NCI-H128 (cell line): Measurements from ENCODE around the gene HOXD11.

Source experiments
- DNase-seq: peaks from one replicate; lab custom pipeline; 2025; ENCODE audit not compliant: unreplicated experiment; lab: John Stamatoyannopoulos, UW

HOXD11 gene

GRCh38 chr2:176147210-176147799 is 40.2 kb downstream of the HOXD11 start:
- DNase-seq, result no peak

DNA sequence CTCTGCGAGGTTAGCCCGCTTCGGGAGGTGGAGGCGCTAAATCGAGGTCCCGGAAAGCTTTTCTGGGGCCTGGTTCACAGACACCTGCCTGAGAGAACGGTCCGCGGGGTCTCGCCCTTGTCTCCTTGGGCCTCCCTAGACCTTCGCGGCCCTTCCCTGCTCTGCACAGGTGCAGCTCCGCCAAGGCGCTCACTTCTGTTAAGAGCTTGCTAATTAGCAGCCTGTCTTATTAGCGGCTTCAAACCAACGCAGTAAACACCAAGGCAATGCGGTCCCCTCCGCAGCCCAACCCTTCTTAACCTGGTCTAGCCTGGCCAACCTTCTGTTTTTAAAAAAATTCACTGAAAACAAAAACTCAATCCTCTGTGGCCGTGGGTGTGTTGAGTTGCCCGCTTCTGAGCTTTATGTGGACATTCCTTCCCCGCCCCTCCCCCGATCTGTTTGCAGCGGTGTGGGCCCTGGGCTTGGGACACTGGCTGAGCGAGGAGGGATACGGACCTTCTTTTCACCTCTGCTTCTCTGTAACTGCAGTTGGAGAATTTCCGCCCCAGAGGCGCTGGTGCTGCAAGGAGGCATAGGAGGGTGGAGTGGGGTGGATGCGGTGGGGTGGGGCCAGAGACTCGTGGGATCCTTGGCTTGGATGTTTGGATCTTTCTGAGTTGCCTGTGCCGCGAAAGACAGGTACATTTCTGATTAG is 40.9 kb downstream of the HOXD11 start:
- DNase-seq, result no peak

- no peak for DNase-seq
Measured at GRCh38 chr2:176148751-176149421, 41.8 kb downstream of the HOXD11 start.

GRCh38 chr2:176149481-176149938 is 42.4 kb downstream of the HOXD11 start:
- no peak for DNase-seq

DNA sequence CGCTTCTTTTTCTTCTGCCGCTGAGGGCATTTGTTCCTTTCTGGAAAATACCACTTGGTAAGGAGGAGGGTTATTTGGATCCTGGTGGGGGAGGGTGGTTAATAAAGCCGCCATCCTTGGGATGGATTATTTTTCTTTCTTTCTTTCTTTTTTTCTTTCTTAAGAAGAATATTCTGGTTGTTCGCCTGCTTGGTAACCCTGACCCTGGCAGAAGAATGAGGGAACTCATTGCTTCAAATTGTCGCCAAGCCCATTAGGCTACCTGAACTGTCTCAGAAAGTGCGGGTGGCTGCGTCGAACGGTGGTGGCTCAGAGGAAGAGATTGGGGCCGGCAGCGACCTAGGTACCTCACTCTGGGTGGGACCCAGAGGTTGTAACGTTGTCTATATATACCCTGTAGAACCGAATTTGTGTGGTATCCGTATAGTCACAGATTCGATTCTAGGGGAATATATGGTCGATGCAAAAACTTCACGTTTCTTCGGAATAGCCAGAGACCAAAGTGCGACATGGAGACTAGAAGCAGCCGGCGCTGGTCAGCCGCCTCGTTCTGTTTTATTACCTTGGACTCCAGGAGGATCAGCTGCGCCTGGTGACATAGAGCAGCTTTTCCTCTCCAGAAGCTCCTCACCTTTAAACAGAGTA is 43.0 kb downstream of the HOXD11 start:
- no peak for DNase-seq

- DNase-seq, result no peak
Measured at GRCh38 chr2:176150584-176151441, 43.7 kb downstream of the HOXD11 start.

GRCh38 chr2:176151442-176152287 is 44.6 kb downstream of the HOXD11 start, which contains the start of gene HOXD4:
Gene HOXD4 (plus strand): TSS chr2:176151550. CDS start chr2:176151634, 84 bp downstream.
- DNase-seq, result no peak

DNA sequence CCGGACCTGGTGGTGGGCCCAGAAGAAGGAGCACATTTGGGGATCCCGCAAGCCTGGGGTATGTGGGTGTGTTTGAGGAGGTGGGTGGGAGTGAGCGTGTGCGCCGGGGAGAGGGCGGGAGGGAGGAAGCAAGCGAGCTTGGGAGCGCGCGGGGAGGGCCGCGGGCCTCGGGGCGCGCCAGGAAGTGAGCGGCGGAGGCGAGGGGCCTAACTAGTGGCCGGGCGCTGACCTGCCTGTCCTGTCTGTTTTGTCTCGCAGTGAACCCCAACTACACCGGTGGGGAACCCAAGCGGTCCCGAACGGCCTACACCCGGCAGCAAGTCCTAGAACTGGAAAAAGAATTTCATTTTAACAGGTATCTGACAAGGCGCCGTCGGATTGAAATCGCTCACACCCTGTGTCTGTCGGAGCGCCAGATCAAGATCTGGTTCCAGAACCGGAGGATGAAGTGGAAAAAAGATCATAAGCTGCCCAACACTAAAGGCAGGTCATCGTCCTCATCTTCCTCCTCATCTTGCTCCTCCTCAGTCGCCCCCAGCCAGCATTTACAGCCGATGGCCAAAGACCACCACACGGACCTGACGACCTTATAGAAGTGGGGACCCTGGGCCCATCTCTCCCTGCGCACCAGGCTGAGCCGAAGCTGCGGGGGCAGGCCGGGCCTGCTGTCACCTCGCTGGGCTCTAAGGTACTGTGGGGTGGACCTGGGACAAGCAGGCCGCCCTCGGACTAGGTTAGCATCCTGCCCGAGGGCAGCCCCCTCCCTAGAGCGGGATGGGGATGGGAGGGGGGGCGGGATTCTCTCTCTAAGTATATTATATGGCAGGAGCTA is 45.5 kb downstream of the HOXD11 start:
- no peak for DNase-seq

- no peak for DNase-seq
Measured at GRCh38 chr2:176154576-176155252, 47.6 kb downstream of the HOXD11 start.

GRCh38 chr2:176155356-176156044 is 48.4 kb downstream of the HOXD11 start:
- no peak for DNase-seq

DNA sequence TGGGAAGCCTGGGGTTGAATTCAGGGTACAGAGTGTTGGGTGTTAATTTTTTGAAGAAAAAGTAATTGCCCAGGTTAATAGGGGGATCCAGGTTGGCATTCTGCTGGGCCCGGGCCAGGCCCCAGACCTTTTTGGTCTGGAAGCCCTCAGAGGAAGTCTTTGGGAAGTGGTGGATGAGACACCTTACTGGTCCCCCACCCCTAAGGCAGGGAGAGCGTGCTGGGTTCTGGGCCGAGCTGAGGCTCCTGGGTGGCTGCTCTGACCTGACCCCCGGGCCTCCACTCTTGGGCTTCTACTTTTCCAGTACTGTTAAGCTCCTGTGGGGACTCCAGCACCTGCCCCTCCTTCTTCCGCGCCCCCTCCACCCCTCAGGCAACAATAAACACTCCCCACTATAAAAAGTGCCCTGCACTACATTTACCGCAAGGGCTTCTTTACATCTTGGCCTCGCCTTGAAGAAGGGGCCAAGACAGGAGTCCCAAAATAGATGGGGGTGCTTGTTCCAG is 49.3 kb downstream of the HOXD11 start:
- no peak for DNase-seq

DNA sequence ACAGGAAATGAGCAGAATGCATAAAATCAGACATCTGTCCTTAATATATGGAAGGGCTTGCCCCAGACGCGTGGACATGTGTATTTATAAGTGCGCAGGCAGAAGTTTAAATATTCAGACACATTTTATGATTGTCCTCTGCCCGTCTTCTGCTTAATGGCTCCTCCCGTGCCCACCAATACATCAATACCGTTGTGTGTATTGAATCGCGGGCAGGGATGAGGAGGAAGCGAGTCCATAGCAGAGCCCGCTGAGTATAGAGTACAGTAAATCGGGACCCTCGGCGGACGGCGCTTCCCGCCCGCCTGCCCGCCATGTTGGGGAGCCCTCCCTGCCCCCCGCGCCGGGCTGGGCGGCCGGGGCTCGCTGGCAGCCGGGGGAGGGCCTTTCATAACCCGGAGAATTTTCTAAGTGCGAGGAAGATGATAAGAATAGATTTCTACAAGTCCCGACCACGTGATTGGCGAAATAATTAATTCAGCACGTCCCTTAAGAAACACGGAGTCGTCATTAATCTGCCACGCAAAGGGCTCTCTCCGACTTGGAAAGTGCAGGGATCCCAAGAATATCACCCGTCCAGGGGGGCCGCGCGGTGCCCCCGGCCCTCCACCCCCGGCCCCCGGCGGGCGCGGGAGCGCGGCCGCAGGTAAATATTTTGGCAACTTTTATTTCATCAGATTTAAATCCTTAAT is 49.9 kb downstream of the HOXD11 start, which contains the start of gene HOXD3:
Gene HOXD3, plus strand, starts transcription at position 501 of the 692 bp plus-strand sequence. CDS start 11,808 bp downstream, outside the sequence.
- DNase-seq, result no peak

DNA sequence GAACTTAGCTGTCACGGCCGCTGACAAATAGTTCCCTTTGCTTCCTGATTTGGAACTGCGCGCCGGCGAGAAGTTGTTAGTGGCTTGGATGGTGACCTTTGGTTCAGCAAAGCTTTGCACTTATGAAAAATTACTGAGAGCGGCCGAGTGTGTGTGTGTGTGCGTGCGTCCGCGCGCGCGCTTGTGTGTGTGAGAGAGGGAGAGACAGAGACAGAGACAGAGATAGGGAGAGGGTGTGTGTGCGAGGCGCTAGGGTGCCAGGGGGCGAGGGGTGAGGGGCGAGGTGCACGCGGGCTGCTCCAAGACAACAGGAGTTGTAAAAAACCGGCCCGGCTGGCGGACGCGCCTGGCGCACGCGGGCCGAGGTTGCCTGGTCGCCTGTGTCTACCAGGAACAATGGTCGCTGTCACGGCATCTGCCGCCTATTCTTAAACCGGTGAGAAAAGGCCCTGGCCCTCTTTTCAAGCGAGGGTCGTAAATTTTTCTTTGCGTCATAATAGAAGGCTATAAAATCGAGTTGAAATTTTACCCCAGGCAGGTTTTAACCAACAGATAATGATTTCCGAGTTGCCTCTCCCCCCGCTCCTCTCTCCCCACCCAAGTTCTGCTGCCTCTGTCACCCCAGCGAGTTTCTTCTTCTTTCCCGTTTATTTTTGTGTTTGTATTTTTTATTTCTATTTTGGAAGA is 50.6 kb downstream of the HOXD11 start:
- DNase-seq, result peak; percentile 48

DNA sequence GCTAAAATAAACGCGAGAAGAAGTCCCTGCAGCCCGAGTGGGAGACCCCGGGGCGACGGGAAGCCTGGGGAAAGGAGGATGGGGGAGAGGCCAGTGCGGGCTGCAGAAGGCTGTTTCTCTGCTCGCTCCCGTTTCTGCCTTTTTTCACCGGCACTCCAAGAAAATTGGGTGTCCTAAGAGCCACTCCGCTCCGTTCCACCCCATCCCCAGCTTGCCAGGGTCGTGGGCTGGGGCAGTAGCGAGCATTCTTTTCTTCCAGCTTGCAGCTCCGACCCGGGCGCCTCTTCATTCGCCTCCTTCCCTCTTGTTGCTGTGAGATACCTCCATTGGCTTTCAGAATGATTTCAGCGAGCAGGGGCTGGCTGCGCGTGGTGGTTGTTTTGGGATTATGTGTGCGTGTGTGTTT is 51.1 kb downstream of the HOXD11 start:
- no peak for DNase-seq

- no peak for DNase-seq
Measured at GRCh38 chr2:176158855-176159662, 52.0 kb downstream of the HOXD11 start.
